Stimulated activated CD4-positive, alpha-beta T cell treated with anti-CD3 and anti-CD28 coated beads, TNF-alpha, amount 100 ng/mL, for 24 hours (primary cell): ENCODE data around the gene SELENOH.

Source experiments
- DNase-seq, 3 experiments: peaks; one replicate each; pipeline ENCODE4 v3.0.0-alpha.2; 2020; ENCODE audit warnings: low read depth in 3 of 3

SELENOH gene

DNA sequence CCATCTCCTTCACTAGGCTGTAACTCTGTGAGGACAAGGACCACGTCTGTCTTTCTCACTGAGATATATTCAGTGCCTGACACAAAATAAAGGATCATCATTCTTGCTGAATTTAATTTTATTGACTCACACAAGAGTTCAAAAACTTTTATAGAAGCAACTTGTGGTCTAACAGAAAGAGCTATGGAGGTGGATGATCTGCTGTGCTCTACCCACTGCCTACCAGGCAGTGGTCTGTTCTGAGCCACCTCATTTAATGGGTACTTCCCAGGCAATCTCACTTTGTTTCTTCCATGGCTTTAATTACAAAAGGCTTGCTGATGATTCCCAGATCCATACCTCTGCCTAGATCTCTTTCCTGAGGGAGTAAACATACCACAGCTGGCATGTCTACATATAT, 5.6 kb downstream of the SELENOH start:
- DNase-seq = no peak

DNA sequence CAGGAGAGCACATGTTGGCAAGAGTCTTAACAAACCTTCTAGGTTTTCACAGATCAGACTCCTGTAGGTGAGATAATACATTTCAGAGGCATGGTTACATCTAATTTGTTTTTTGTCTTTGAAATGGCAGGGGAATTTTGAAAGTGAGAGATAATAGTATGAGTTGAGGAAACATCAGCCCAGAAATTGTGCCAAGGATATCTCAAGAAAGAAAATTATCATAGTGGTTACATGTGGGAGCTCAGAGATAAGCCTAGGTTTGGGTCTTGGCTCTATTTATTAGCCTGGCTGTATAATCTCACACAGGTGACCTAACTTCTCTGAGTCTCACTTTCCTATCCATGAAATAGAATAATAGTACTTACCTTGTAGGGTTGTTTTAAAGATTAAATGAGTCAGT, 9.9 kb downstream of the SELENOH start:
- DNase-seq = no peak

DNA sequence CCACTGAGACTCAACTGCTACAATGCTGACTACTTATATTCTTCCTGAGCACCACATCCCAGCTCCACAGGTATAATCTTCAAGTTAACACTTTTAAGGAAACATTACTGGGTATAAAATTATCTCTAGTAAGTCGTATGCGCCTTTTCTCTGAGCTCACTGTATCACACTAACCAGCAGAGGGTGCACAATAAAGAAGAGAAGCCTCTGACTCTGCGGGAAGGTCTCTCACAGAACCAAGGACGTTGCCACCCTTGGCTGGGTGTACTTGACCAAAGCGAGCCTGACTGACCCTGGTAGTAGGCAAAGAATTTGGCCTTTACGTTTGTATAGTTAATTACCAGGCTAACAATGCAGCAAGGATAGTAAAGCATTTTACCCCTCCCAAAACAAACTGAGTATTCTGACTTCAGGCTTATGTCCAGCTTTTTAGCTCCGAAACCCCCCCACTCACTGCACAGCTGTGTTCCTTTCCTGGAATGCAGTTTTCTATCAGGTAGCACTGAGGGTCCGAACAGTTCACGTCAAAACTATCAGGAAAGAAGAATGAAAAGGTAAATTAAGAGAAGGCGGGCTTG, 10.5 kb downstream of the SELENOH start, which contains the start of gene BTBD18:
Gene BTBD18 (minus strand): TSS at position 144 of the 578 bp plus-strand sequence. CDS start 631 bp downstream, outside the sequence.
- DNase-seq = no peak

DNA sequence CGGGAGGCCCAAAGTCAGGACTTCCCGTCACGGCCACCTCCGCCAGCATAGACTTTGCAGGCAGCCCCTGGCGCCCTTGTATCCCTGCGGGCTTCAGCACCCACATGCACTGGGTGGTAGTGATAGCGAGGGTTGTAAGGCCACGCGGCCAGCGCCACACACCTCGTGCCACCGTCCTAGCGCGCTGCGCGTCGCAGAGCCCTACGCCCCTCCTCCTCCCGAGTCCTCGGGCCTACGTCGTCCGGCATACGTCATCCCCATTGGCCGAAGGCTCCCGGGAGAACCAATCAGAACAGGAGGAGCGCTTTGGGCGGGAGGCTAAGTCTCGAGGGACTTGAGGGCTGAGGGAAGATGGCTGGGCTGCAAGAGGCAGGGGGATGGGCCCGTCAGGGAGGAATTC, 11.7 kb downstream of the SELENOH start:
- DNase-seq = no peak

DNA sequence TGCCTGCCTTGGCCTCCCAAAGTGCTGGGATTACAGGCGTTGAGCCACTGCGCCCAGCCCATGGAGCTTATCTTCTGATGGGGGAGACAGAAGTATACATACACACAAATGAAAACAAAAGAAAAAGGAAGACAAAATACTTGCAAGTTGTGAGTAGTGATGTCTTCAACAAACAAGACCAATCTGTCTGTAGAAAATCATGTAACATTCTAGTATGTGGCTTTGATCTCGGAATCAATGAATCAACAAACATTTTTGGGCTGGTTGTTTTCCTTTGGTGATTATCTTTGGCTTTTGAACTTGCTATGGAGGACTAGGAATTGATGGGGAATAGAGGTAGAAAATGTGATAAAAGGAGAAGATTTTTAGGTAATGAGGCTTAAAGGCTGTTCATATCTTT, 16.9 kb downstream of the SELENOH start:
- no peak for DNase-seq

DNA sequence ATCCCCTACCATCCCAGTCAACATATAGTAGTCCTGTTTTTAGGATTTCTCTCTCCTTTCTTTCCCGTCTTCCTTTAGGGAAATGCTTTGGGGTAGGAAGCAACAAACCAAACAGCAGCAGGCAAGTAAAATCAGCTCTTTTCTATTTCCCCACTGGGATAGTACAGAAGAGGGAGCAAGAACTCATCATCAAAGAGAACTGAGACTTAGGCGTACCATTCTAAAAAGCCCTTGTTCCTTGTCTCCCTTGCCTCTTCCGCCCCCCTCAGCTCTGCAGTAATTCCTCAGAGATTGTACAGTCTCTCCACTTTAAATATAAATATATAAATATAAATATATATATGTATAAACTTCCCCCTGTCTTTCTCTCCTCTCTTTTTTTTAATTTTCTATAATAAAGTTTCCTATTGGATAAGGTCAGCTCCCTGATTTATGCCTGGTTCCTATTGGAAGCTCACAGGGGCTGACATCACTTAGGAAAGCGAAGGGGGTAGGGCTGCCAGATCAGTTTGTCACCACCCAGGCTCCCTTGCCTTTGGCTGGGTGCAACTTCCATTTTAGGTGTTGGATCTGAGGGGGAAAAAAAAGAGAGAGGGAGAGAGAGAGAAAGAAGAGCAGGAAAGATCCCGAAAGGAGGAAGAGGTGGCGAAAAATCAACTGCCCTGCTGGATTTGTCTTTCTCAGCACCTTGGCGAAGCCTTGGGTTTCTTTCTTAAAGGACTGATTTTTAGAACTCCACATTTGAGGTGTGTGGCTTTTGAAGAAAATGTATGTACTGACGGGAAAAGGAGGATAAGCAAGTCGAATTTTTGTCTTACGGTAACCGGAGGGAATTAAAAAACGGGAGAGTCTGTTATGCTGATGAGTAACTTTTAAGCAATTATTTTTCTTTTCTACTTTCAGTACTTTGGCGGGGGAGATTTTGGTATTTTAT, 20.3 kb downstream of the SELENOH start, which contains the start of gene CTNND1:
Gene CTNND1 (plus strand): TSS at position 502 of the 934 bp plus-strand sequence. CDS start 29,677 bp downstream, outside the sequence.
- DNase-seq = no peak

DNA sequence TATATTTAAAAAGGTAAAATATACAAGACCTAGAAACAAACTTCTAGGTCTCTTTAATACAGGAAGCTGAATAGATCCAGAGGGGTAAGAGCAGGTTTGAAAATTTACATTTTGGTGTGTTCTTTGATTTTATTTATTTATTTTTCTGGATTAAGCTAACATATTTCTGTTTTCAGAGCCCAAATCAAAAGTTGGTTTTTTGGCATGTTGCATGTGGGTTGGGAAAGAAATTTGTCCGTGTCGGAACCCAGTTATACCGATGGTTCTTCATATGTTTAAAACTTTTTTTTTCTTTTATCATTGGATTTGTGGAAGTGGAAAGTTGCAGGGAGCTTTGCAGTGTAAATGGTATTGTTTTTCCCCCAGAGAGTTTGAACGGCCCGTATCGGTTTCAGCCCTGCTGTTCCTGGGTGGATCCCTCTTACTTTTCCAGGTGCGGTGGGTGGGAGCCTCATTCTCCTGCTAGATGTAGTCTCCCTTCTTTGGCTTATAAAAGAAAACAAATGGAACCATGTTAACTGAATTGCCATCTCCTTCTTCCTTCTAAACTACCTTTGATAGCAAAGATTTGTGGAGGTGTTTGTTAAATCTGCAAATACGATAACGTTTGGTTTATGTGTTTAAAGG, 21.1 kb downstream of the SELENOH start:
- DNase-seq = no peak

DNA sequence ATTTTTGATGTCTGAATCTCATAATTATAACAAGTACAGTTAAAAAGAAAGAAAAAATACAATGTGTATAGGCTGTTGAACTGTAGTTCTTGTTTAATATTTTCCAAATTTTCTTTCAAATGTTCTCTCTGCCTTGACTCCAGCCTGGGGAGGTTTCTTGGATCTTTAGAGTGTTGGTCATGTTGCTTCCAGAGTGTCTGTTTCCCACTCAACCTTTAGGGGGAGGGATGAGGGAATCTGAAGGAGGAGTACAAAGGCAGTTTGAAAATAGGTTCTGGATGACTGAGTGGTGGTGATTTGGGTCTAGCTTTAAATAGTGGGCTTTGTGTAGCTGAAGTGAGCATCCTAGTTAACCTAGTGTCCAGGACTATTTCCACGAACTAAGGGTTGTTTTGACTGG, 22.3 kb downstream of the SELENOH start:
- DNase-seq = no peak

DNA sequence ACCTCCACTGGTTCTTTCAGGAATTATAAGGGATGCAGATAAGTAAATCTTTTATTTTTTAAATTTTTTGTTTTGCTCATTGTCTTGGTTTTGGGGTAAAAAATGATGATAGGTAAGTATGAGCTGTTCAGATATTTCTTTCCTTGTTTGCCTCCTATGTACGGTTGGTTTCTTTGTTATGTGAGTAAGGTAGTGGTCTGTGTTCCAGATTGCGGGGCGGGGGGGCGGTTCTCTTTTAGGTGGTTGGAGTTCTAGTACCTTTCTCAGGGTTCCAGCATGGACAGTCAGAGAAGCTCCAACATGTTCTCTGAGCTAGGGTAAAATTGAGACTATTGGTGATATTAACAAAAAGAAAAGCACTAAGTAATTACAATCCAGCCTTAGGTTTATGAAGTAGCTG, 22.7 kb downstream of the SELENOH start:
- no peak for DNase-seq

DNA sequence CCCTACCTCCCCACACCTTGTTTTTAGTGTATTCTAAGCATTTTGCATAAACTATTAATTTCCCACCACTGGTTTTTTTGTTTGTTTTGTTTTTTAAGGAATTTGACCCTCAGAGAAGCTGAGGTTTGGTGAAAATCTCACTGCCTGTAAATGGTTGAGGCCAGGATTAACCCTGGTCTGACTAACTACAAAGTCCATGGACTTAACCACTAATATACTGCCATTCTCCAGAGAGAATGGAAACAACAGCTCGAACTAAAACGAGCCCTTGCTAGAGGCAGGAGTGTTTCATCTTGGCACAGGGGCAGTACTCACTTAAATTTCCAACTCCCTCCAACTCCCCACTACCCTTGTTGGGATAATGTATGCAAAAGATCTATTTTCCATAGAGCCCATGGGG, 23.3 kb downstream of the SELENOH start:
- DNase-seq = no peak

DNA sequence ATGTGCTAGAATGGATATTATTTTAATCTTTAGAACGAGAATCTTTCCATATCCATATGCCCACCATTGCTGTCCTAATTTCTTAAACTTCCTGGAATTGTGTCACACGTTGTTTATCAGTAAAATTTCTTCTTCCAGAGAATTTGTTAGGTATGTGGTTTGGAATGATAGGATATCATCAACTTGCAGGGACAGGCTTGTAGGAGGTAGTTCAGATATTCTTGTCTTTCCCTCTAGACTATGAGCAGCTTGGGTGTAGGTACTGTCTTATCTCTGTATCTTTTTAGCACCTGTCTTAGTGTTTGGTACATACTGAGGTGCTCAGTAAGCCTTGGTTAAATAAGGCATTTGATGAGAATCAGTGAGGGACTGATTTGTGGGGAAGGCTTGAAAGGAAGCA, 23.7 kb downstream of the SELENOH start:
- DNase-seq = no peak

DNA sequence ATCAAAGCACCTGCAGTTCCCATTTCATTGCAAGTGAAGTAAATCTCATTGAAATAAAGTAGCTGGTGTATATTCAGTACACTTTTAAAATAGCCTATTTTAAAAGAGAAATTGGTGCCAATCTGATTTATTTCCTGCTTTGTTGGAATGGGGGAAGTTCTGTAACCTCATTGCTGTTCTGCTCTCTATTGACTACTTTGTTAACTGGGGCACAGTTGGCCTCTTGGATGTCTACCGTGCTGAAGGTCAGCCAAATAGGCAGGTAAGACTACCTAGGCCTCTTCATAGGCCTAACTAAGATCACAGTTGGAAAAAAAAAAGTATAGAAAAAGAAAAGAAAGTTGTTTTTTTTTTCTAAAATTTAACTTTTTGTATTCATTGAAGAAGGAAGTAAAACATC, 29.5 kb downstream of the SELENOH start:
- DNase-seq = no peak

DNA sequence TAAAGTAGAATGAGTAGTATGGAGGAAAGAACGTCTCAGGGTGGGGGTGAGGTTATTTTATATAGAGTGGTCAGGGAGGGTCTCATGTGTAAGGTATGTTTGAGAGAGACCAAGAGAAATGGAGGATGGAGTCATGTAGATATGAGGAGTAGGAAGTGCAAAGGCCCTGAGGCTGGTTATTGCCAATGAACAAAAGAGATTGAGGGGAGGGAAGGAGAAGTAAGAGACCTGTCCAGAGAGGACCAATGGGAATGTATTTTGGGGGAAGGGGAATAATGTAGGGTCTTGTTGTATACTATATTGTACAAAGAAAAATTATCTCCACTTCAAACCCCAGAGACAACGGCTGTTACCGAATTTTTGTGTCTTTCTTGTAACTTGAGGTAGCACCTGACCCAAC, 30.1 kb downstream of the SELENOH start:
- no peak for DNase-seq

DNA sequence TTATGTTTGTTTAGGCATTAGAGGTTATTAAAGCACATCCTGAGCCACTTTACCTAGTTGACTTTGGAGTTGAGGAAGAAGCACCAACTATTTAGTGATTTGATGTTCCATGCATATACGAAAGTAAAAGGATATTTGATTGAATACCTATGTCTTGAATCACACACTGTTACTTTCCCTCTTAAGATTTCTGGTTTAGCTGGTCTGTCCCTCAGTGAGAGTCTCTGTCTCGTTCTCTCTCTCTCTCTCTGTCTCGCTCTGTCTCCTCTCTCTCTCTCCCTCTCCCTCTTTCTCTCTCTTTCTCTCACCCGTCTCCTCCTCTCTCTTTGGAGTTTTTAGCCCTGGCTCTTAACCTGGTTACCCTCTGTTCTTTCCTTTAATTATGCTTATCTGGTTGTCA, 31.3 kb downstream of the SELENOH start:
- DNase-seq = no peak

DNA sequence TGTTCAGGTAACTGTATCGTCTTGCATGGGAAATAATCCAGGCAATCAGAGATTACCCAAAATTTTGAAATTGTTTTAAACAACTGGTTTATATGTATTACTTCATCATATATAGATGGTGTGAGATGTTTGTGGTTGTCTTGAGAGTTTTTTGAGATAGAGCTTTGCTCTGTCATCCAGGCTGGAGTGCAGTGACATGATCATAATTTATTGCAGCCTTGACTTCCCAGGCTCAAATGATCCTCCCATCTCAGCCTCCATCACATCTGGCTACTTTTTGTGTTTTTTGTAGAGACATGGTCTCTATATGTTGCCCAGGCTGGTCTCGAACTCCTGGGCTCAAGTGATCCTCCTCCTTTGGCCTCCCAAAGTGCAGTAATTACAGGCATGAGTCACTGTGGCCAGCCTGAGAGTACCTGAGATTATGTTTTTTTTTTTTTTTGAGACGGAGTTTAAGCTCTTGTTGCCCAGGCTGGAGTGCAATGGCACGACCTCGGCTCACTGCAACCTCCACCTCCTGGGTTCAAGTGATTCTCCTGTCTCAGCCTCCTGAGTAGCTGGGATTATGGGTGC, 31.8 kb downstream of the SELENOH start:
- no peak for DNase-seq

DNA sequence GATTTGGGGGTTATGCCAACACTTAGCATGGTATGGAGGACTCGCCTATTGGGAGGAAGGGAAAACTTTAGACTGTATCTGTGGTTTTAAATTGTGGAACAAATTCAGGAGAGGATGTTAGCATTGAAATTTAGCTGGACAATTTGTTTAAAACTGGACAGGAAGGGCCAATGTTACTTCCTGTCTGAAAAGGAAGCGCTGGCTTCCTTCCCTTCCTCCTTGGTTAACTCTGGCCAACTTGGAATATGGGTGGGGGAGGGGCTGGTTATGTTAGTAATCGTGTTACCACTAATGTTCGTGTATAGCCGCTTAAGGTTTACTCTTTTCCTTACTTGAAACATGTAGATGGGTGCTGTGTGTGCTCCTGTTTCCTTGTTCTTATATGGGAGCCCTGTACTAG, 34.2 kb downstream of the SELENOH start:
- DNase-seq = no peak

DNA sequence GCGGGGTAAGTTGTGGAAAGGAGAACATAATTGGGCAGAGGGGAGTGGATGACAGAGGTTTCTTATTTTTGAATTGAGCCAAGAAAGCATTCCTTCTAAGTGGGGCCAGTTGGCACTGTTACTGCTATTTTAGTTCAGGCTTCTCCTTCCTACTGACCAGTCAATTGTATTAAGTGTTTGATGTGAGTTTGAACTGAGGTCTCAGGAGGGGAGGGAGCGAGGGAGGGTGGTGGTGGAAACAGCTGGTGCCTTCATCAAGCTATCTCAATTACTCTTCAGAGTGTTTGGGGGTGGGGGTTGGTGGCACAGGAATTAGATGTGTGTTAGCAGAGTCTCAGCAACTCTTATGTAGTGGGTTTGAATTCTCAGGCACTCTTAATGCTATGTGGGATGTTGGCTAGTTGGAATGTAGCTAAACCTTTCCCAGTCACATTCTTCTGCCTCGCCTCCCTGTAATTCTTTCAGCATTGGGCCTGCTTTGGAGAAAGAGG, 34.8 kb downstream of the SELENOH start:
- no peak for DNase-seq

DNA sequence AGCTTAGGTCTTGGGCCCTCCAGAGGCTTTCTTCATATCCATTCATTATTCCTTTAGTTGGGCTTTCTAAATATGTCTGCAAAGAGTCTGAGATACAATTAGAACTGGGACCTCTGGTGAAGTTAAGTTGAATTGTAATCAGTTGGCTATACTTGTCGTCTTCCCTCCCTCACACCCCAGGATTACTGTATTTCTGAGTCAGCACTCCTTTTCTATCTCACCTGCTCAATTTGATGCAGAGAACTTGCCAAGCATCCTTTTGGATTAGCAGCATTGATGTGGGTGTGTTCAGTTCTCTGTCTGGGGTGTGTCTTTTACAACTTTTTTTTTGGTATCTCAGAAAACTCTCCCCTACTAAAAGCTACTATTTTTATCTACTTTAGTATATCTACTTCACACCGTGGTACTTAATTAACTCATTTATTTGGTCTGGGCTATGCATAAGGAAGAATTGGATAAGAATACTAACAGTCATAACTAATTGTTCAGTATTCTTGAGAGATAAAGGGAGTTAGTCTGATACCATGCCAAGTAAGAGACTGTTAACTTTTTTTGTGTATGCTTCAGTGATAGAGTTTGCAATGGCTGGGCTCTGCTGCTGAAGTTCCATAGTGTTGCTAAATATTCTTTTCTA, 35.4 kb downstream of the SELENOH start:
- no peak for DNase-seq

DNA sequence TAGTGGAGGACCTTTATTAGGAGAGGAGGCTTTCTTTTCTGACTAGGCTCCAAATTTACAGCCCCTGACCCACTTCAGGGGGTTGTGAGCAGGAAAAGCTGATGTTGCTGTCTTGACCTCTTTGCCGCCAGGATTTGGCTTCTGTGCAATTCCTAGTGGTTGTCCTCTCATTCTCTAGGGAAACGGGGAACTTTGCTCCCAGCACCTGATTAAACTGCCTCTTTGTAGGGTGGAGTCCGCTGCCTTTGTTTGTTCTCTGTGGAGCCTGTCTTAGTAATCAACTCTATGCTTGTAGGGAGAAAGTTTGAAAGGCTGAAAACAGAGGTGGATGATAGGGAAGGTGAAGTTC, 36.7 kb downstream of the SELENOH start:
- DNase-seq = no peak

DNA sequence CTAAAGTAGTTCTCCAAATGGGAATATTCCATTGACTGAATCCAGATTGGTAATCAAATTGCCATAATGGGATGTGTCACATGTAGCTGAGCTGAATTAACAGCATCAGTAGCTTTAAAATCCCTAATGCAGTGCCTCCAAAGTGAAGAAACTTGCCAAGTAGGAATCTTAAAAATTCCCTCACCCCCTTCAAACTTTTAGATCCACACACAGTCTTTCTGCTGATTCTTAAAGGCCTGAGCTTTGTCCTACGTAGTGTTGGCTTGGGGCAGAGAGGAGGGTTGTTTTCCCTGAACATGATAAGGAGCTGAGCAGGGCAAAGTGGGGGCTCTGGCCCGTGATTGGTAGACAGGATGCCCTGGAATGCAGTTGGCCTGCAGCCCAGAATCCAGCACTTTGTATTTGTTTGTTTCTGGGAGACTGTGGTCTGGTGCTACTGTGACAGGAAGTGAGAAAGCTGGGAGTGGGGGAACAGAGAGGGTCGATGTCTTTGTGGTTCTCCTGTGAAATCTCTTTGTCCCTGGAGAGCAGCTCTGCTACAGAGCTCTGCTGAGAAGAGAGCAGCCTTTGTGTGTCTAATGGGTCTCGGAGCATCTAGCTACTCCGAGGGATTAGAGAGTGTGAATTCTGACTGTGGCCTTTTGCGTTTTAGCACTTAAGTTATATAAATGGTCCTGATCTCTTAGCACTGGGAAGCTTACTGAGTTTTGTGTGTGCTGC, 37.2 kb downstream of the SELENOH start:
- DNase-seq = no peak

DNA sequence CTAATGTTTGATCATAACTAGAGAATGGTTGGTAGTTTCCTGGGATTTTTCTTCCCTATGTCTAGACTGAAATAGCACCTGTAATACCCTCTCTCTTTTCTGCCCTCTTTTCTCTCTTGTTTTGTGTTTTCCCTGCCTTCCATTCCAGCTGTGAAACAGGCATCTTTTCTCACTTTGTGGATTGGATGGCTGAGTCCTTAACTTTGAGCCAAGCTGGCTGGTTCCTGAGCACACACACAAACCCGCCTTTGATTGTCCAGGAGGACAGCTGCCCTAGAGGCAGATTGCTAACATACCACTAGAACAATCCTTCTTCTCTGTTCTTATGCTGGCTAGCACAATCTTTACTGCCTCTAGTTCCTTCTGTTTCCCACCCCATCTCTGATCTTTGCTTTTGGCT, 38.0 kb downstream of the SELENOH start:
- no peak for DNase-seq
